ENCODE data around the gene TRIM33.
"Not testable (repeated sequence)": the region's sequence is repeated elsewhere in the genome, so short reads cannot be mapped to it uniquely, and the experiment has no call there.

Gene TRIM33

DNA sequence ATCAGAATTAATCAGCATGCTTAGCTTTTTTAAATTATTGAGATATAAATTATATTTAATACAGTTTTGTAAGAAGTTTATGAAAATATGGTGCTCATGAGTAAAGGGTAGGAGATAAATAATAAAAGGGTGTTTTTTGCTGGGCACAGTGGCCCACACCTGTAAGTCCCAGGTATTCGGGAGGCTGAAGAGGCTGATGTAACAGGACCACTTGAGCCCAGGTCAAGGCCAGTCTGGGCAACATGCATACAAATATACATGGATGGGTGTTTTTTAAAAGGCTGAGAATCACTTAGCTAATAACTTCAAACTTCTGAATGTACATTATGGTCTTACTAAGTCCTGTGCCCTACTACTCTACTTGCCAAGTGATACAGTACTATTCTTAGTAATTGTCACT lies 73.2 kb downstream of the TRIM33 start:
- no peaks in the 10 kb centered on the region for H3K36me3 ChIP-seq (ENCODE audit: control insufficient read depth, insufficient read depth, low read length)
- H3K4me3 ChIP-seq (ENCODE audit: low read length): no peak overlapping the region
- no peaks in the 10 kb centered on the region for H3K27me3 ChIP-seq (ENCODE audit: control insufficient read depth, insufficient read depth, low read length)
- H3K4me1 ChIP-seq (ENCODE audit: control insufficient read depth, insufficient read depth, low read length): no peaks in the 10 kb centered on the region
- H3K9me3 ChIP-seq (ENCODE audit: control insufficient read depth, low read length): no peaks in the 10 kb centered on the region
- H3K9ac ChIP-seq (ENCODE audit: low read length): no peak overlapping the region

DNA sequence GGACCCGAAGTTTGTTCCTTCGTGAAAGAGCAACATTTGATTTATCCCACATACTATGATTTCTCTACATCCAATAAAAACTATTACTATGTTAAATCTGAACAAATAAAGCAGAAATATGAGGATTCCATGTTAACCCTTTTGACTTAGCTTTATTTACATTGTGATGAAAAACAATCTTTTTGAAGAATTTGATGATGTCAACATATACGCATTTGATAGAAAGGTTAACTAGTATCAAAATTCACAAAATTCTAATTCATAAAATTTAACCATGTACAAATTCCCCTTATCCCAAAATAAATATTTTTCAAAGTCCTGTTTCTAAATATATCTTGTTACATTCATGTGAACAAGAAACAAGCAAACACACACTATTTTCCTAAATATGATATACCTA lies 74.2 kb downstream of the TRIM33 start:
- no peak overlapping the region for H3K9ac ChIP-seq (ENCODE audit: low read length)
- H3K36me3 ChIP-seq (ENCODE audit: control insufficient read depth, insufficient read depth, low read length): no peaks in the 10 kb centered on the region
- H3K4me1 ChIP-seq (ENCODE audit: control insufficient read depth, insufficient read depth, low read length): no peaks in the 10 kb centered on the region
- no peak overlapping the region for H3K4me3 ChIP-seq (ENCODE audit: low read length)
- no peaks in the 10 kb centered on the region for H3K27me3 ChIP-seq (ENCODE audit: control insufficient read depth, insufficient read depth, low read length)
- no peaks in the 10 kb centered on the region for H3K9me3 ChIP-seq (ENCODE audit: control insufficient read depth, low read length)

DNA sequence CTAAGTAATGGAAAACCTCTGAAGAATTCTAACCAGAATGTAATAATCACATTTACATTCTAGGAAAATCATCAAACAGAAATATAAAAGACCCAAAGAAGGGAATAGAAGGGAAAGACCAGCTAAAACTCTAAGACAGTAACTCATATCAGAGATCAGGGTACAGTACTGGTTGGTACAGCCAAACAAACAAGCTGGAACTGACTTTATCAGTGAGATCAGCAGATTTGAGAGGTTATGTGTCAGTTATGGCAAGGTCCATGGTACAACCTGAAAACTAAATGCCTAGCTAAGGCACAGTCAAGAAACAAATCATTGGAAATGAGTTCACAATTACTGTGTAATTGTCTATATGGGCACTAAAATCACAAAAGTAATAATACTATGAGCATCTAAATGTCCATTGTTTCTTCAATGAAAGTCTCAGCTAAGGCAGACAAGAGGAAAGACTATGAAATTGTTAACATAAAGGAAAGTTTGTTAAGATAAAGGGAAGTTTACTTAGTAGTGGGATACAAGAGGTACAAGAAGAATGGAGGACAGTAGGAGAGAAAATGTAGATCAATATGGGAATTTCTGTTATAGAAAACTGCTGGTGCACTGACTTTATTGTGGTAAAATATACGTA lies 75.8 kb downstream of the TRIM33 start:
- H3K9me3 ChIP-seq (ENCODE audit: control insufficient read depth, low read length): no peaks in the 10 kb centered on the region
- H3K27me3 ChIP-seq (ENCODE audit: control insufficient read depth, insufficient read depth, low read length): no peaks in the 10 kb centered on the region
- no peak overlapping the region for H3K4me3 ChIP-seq (ENCODE audit: low read length)
- H3K4me1 ChIP-seq (ENCODE audit: control insufficient read depth, insufficient read depth, low read length): no peaks in the 10 kb centered on the region
- H3K36me3 ChIP-seq (ENCODE audit: control insufficient read depth, insufficient read depth, low read length): no peaks in the 10 kb centered on the region
- no peak overlapping the region for H3K9ac ChIP-seq (ENCODE audit: low read length)

DNA sequence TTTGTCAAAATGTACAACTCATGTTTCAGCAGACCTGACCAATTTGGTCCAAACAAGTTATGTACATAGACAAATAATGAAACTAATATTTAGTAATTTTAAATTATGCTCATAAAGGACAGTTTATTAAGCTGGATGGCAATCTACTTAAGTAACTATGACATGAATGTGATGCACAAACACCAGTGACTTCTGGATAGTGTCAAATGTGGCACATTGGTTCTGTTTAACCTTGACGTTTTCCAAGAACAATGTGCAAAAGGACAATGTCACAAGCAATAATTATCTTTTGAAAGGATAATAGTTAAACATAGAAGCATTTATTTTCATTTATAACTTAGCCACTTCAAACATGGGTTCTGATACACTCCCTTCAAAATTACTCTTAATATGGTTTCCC lies 80.0 kb downstream of the TRIM33 start:
- no peak overlapping the region for H3K9ac ChIP-seq (ENCODE audit: low read length)
- H3K36me3 ChIP-seq (ENCODE audit: control insufficient read depth, insufficient read depth, low read length): no peaks in the 10 kb centered on the region
- no peaks in the 10 kb centered on the region for H3K27me3 ChIP-seq (ENCODE audit: control insufficient read depth, insufficient read depth, low read length)
- H3K9me3 ChIP-seq (ENCODE audit: control insufficient read depth, low read length): no peaks in the 10 kb centered on the region
- H3K4me3 ChIP-seq (ENCODE audit: low read length): no peak overlapping the region
- no peaks in the 10 kb centered on the region for H3K4me1 ChIP-seq (ENCODE audit: control insufficient read depth, insufficient read depth, low read length)

DNA sequence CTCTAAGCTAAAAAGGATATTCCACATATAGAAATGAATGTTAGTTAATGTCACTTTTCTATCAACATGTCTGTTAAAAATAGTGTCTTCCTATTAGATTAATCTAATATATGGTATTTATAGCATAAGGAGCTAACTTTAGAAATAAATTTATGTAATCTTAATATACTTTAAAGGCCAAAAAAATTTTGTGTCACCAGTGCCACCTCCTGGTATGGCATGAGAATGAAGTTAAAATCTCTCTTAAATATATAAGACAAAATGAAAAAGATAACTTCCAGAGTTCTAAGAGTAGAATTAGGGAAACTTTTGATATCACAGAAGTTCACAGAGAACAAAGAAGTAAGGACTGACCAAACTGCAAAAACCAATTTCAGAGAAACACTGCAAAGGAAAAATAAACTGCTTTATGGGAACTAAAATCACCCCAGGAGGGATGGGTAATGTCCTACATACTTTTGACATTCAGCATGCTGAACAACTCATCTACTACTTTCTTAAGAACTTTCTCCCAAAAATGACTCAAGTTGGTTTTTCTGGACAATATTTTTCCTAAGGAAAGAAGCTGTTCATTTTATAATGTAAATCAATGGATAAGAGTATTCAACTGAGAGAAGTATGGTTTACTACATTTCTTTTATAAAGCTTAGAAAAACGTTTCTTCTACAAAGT lies 82.8 kb downstream of the TRIM33 start:
- Histone ChIP-seq H3K4me1 (ENCODE audit: control insufficient read depth, insufficient read depth, low read length) (no peaks in the 10 kb centered on the region), H3K4me3 (ENCODE audit: low read length) (no peak overlapping the region), H3K9ac (ENCODE audit: low read length) (no peak overlapping the region)

DNA sequence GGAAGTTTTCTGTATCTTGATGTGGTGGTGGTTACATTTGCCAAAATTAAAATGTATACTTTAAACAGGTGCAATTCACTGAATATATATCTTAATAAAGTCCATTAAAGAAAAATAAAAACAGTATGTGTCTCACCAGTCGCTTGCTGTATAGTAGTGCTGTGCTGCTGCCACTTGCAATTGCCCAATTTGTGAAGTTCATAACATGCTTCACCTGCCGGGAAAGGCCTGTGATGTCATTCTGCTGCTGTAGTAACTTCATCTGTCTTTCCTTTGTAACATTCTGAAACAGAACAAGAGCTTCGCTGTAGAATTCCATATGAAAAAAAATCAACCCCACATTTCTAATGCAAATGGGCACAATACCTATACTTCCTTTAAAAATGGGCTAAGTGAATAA lies 83.4 kb downstream of the TRIM33 start:
- H3K36me3 ChIP-seq (ENCODE audit: control insufficient read depth, insufficient read depth, low read length): no peaks in the 10 kb centered on the region
- no peaks in the 10 kb centered on the region for H3K9me3 ChIP-seq (ENCODE audit: control insufficient read depth, low read length)
- no peaks in the 10 kb centered on the region for H3K27me3 ChIP-seq (ENCODE audit: control insufficient read depth, insufficient read depth, low read length)
- H3K4me3 ChIP-seq (ENCODE audit: low read length): no peak overlapping the region
- no peak overlapping the region for H3K9ac ChIP-seq (ENCODE audit: low read length)
- no peaks in the 10 kb centered on the region for H3K4me1 ChIP-seq (ENCODE audit: control insufficient read depth, insufficient read depth, low read length)

More for the DNA sequence above, 82.8 kb downstream of the TRIM33 start:
- Histone ChIP-seq H3K9me3 (ENCODE audit: control insufficient read depth, low read length) (no peaks in the 10 kb centered on the region), H3K36me3 (ENCODE audit: control insufficient read depth, insufficient read depth, low read length) (no peaks in the 10 kb centered on the region), H3K27me3 (ENCODE audit: control insufficient read depth, insufficient read depth, low read length) (no peaks in the 10 kb centered on the region)

DNA sequence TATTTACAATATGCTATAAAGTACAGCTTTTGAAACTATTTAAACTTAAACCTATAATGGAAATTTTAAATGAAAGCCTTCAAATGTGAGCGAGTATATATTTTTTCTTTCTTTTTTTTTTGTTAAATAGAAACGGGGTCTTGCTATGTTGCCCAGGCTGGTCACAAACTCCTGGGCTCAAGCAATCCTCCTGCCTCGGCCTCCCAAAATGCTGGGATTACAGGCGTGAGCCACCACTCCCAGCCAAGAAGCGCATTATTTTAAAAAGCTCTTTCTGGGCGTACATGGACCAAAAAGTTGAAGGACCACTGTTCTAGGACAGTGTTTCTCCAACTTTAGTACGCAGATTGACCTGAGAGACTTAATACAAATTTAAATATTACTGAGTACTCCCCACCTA lies 87.5 kb downstream of the TRIM33 start:
- no peaks in the 10 kb centered on the region for H3K9me3 ChIP-seq (ENCODE audit: control insufficient read depth, low read length)
- H3K27me3 ChIP-seq (ENCODE audit: control insufficient read depth, insufficient read depth, low read length): no peaks in the 10 kb centered on the region
- H3K4me3 ChIP-seq (ENCODE audit: low read length): no peak overlapping the region
- H3K36me3 ChIP-seq (ENCODE audit: control insufficient read depth, insufficient read depth, low read length): no peaks in the 10 kb centered on the region
- no peaks in the 10 kb centered on the region for H3K4me1 ChIP-seq (ENCODE audit: control insufficient read depth, insufficient read depth, low read length)
- no peak overlapping the region for H3K9ac ChIP-seq (ENCODE audit: low read length)

DNA sequence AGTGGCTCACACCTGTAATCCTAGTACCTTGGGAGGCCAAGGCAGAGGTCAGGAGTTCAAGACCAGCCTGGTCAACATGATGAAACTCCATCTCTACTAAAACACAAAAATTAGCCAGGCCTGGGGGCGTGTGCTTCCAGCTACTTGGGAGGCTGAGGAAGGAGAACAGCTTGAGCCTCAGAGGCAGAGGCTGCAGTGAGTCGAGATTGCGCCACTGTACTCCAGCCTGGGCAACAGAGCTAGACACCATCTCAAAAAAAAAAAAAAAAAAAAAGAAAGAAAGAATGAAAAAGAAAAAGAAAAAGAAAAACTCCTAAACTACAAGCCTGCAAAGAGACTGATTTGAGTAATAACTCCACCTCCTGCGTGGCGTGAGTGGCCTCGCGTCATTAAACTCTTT lies 92.1 kb downstream of the TRIM33 start:
- H3K36me3 ChIP-seq (ENCODE audit: control insufficient read depth, insufficient read depth, low read length); H3K9me3 ChIP-seq (ENCODE audit: control insufficient read depth, low read length); H3K27me3 ChIP-seq (ENCODE audit: control insufficient read depth, insufficient read depth, low read length); H3K4me1 ChIP-seq (ENCODE audit: control insufficient read depth, insufficient read depth, low read length); H3K9ac ChIP-seq (ENCODE audit: low read length); H3K4me3 ChIP-seq (ENCODE audit: low read length): not testable (repeated sequence)

DNA sequence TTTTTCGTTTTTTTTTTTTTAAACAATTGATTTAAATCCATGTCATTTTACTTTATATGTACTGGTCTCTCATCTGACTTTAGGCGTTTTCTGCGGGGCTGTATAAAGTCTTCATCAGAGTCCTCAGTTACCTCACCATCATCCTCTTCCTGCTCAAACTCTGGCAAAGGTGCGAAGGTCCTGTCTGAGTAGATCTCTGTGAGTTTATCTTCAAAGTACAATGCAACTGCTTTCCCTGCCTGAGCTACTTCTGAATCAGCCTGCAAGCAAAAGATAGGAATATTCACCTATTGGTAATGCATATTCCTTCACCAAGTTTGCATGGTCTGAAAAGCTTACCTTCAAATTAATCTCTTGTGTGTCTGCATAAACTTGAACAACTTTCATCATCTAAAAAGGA lies 113.4 kb downstream of the TRIM33 start:
- H3K4me3 ChIP-seq (ENCODE audit: low read length): no peak overlapping the region
- no peaks in the 10 kb centered on the region for H3K9me3 ChIP-seq (ENCODE audit: control insufficient read depth, low read length)
- H3K36me3 ChIP-seq (ENCODE audit: control insufficient read depth, insufficient read depth, low read length): no peaks in the 10 kb centered on the region
- H3K27me3 ChIP-seq (ENCODE audit: control insufficient read depth, insufficient read depth, low read length): no peaks in the 10 kb centered on the region
- no peaks in the 10 kb centered on the region for H3K4me1 ChIP-seq (ENCODE audit: control insufficient read depth, insufficient read depth, low read length)
- no peak overlapping the region for H3K9ac ChIP-seq (ENCODE audit: low read length)

DNA sequence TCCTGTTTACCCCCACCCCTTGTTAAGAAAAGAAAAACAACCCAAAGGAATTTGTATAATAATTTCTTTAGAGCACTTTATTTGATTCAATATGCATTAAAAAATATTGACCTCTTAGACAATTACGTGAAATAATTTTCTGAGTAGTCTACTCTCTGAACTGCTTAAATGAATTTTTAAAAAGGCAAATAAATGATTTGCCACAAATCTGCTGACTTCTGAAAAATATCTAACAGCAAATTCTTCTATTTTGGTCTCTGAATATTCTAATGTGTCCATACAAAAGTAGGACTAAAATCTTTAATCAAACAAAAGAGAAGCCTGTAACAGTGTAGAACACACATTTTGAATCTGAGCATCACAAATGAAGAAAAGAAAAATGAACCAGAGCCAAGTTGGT lies 115.1 kb downstream of the TRIM33 start:
- H3K9me3 ChIP-seq (ENCODE audit: control insufficient read depth, low read length): no peaks in the 10 kb centered on the region

DNA sequence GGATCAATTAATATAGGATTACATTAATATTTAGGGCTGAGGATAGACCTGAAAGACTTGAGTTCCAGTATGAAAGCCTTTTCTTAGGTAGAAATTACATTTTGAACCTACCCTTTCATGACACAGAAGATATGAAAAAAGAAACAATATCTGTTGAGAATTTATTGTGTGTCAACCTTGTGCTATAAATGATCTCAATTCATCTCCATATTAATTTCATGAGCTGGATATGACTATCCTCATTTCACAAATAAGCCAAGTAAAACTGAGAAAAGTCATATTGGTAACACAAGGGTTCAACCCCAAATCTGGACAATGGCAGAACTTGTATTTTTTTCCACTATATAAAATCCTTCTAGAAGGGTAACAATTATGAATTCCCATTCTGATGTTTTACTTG lies 120.0 kb downstream of the TRIM33 start:
- no peaks in the 10 kb centered on the region for H3K36me3 ChIP-seq (ENCODE audit: control insufficient read depth, insufficient read depth, low read length)
- H3K9ac ChIP-seq (ENCODE audit: low read length): no peak overlapping the region
- no peaks in the 10 kb centered on the region for H3K27me3 ChIP-seq (ENCODE audit: control insufficient read depth, insufficient read depth, low read length)
- no peaks in the 10 kb centered on the region for H3K9me3 ChIP-seq (ENCODE audit: control insufficient read depth, low read length)
- H3K4me3 ChIP-seq (ENCODE audit: low read length): no peak overlapping the region
- no peaks in the 10 kb centered on the region for H3K4me1 ChIP-seq (ENCODE audit: control insufficient read depth, insufficient read depth, low read length)

More for the DNA sequence above, 115.1 kb downstream of the TRIM33 start:
- H3K27me3 ChIP-seq (ENCODE audit: control insufficient read depth, insufficient read depth, low read length): no peaks in the 10 kb centered on the region
- H3K36me3 ChIP-seq (ENCODE audit: control insufficient read depth, insufficient read depth, low read length): no peaks in the 10 kb centered on the region
- H3K9ac ChIP-seq (ENCODE audit: low read length): no peak overlapping the region
- H3K4me1 ChIP-seq (ENCODE audit: control insufficient read depth, insufficient read depth, low read length): no peaks in the 10 kb centered on the region
- no peak overlapping the region for H3K4me3 ChIP-seq (ENCODE audit: low read length)

DNA sequence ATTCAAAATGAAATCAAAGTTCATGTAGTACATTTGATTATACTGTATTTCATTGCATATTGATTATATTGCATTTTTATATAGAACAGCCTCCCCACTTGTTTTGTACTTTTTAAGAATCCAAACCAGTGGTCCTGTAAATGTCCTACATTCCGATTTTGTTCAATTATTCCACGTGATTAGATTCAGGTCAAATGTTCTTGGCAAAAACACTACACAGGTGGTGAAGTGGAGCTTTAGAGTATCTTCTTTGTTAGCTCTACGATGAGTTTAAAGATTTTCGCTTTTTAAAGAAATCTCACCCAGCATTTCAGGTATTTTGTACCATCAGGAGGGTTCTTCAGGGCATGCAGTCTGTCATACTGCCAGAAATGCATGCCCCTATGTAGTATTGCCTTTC lies 120.6 kb downstream of the TRIM33 start:
- Histone ChIP-seq H3K9me3 (ENCODE audit: control insufficient read depth, low read length) (no peaks in the 10 kb centered on the region), H3K4me1 (ENCODE audit: control insufficient read depth, insufficient read depth, low read length) (no peaks in the 10 kb centered on the region), H3K36me3 (ENCODE audit: control insufficient read depth, insufficient read depth, low read length) (no peaks in the 10 kb centered on the region), H3K9ac (ENCODE audit: low read length) (no peak overlapping the region), H3K4me3 (ENCODE audit: low read length) (no peak overlapping the region), H3K27me3 (ENCODE audit: control insufficient read depth, insufficient read depth, low read length) (no peaks in the 10 kb centered on the region)

Data from mucosa of stomach (tissue), 1 donor.